HFFc6 (cell line): ENCODE results near the gene SHCBP1L. TPM values are rescaled to one million over a fixed set of nuclear protein-coding genes. Genes with fewer than 3 reads are reported as not detected.
A peak's percentile ranks its signal among the peaks of the same experiment; 100 is the strongest.

Experiments used
- DNase-seq: peaks from one replicate; pipeline ENCODE4 v3.0.0-alpha.2; 2018
- H3K27ac Mint-ChIP-seq: 2 replicates; pipeline ENCODE4 v1.8.0; 2020; ENCODE audit warnings: mild to moderate bottlenecking, mixed read lengths
- H3K27me3 Mint-ChIP-seq: 2 replicates; pipeline ENCODE4 v1.8.0; 2021; ENCODE audit warnings: mild to moderate bottlenecking, moderate library complexity, mixed read lengths; ENCODE audit not compliant: insufficient read depth
- H3K36me3 Mint-ChIP-seq: 2 replicates; pipeline ENCODE4 v1.8.0; 2021; ENCODE audit warnings: low read depth, mixed read lengths
- H3K4me1 Mint-ChIP-seq: 2 replicates; pipeline ENCODE4 v1.8.0; 2020; ENCODE audit warnings: low read depth, mixed read lengths
- H3K4me3 Mint-ChIP-seq: 2 replicates; pipeline ENCODE4 v1.8.0; 2020; ENCODE audit warnings: mild to moderate bottlenecking, moderate library complexity, mixed read lengths
- H3K9me3 Mint-ChIP-seq: 2 replicates; pipeline ENCODE4 v1.8.0; 2020; ENCODE audit warnings: mild to moderate bottlenecking, mixed read lengths
- CTCF ChIP-seq: fragments of 200-600 bp; sonication (generic); IDR thresholded peaks from 2 replicates; pipeline ENCODE4 v1.5.0; 2021; ENCODE audit warnings: antibody characterized with exemption, mild to moderate bottlenecking
- total RNA-seq, 6 experiments: library from RNA; stranded (reverse); fragmentation: NEBNext Ultra II Directional; extraction: Animal tissue kit (Norgen Biotek cat#: 25700); gene quantifications; 2 replicates in 1 of 6; 3 replicates in 5 of 6; pipeline ENCODE4 v1.2.3, GENCODE V29; 2021

Gene SHCBP1L
- total RNA-seq, 6 experiments from 2014 or later: not detected

GRCh38 chr1:182965096-182965495, 12.1 kb upstream of the SHCBP1L start:
- TF ChIP-seq CTCF: no peak
- DNase-seq: no peak
- Mint-ChIP-seq H3K36me3 (no peaks in the 10 kb centered on the region), H3K4me1 (peaks cover 31% of the 10 kb centered on the region), H3K27me3 (no peaks in the 10 kb centered on the region; the same call in 1 of the 2 replicates), H3K9me3 (no peaks in the 10 kb centered on the region), H3K4me3 (no peak overlapping the region), H3K27ac (no peak overlapping the region)

GRCh38 chr1:182962554-182963115, 9.7 kb upstream of the SHCBP1L start:
- peak; percentile 94 for TF ChIP-seq CTCF
- DNase-seq: peak; percentile 80
- no peaks in the 10 kb centered on the region for H3K9me3 Mint-ChIP-seq
- peak overlapping the region; percentile 83 for H3K27ac Mint-ChIP-seq
- H3K36me3 Mint-ChIP-seq: no peaks in the 10 kb centered on the region
- peak overlapping the region; percentile 83 for H3K4me3 Mint-ChIP-seq
- H3K4me1 Mint-ChIP-seq: peaks cover 13% of the 10 kb centered on the region
- peaks cover 5% of the 10 kb centered on the region; the same call in 1 of the 2 replicates for H3K27me3 Mint-ChIP-seq

- Mint-ChIP-seq H3K4me1 (peaks cover 32% of the 10 kb centered on the region), H3K27me3 (peaks cover 5% of the 10 kb centered on the region; the same call in 1 of the 2 replicates)
Measured at GRCh38 chr1:182960046-182960445, 7.1 kb upstream of the SHCBP1L start.

GRCh38 chr1:182957902-182958395, 5.0 kb upstream of the SHCBP1L start:
- DNase-seq: no peak
- Mint-ChIP-seq H3K27ac (no peak overlapping the region), H3K9me3 (no peaks in the 10 kb centered on the region), H3K4me1 (peaks cover 29% of the 10 kb centered on the region), H3K36me3 (no peaks in the 10 kb centered on the region), H3K27me3 (peaks cover 5% of the 10 kb centered on the region; the same call in 1 of the 2 replicates), H3K4me3 (no peak overlapping the region)
- no peak for TF ChIP-seq CTCF

More at GRCh38 chr1:182960046-182960445, 7.1 kb upstream of the SHCBP1L start:
- Mint-ChIP-seq H3K4me3 (no peak overlapping the region), H3K36me3 (no peaks in the 10 kb centered on the region), H3K9me3 (no peaks in the 10 kb centered on the region), H3K27ac (no peak overlapping the region)
- DNase-seq: no peak
- no peak for TF ChIP-seq CTCF

- Mint-ChIP-seq H3K36me3 (no peaks in the 10 kb centered on the region), H3K9me3 (no peaks in the 10 kb centered on the region), H3K27me3 (peaks cover 7% of the 10 kb centered on the region; the same call in 1 of the 2 replicates), H3K4me3 (no peak overlapping the region), H3K27ac (peak overlapping the region; percentile 25), H3K4me1 (peaks cover 20% of the 10 kb centered on the region)
- no peak for DNase-seq
- no peak for TF ChIP-seq CTCF
Measured at GRCh38 chr1:182956708-182957365, 3.9 kb upstream of the SHCBP1L start.
